GM19438 (cell line): ENCODE data around the gene FMNL2.

Experiments used
- ATAC-seq: cut with Tn5 transposase; IDR thresholded peaks from one replicate; pipeline ENCODE4 v1.9.1; 2021; ENCODE audit warnings: low read depth; ENCODE audit not compliant: unreplicated experiment

The FMNL2 gene

DNA sequence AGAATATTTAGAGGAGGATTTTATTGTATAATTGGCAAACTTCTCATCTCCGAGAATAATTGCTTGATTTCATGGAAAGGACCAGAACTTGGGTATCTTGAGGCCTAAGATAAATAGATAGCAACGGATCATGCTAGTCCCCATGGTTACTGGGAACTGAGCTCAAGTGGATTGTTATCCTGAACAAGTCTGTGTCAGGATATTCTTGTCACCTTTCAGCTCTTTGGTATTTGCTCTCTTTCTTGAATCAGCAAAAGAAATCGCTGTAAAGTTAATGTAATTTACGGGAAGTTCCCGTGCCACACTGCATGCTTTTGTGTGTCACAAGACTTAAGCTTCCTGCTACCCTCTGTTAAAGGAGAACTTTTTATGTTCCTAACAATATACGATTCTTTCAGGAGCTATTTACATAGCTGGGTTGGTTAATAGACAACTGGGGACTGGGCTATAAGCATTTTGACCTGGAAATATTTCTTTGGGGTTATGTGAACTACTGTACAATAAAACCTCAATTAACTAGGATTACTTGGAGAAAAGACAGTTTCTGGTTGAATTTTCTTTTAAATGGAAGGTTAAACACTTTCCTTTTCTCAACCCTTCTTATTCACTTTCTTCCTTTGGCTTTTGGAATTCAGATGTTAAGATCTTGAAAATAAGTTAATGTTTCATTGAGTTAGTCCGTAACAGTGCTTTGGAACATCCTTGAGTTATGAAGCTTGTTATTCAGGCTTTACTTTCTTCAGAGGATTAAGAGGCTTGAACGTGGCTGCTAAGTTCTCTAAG, 151.2 kb downstream of the FMNL2 start:
- no peak for ATAC-seq

DNA sequence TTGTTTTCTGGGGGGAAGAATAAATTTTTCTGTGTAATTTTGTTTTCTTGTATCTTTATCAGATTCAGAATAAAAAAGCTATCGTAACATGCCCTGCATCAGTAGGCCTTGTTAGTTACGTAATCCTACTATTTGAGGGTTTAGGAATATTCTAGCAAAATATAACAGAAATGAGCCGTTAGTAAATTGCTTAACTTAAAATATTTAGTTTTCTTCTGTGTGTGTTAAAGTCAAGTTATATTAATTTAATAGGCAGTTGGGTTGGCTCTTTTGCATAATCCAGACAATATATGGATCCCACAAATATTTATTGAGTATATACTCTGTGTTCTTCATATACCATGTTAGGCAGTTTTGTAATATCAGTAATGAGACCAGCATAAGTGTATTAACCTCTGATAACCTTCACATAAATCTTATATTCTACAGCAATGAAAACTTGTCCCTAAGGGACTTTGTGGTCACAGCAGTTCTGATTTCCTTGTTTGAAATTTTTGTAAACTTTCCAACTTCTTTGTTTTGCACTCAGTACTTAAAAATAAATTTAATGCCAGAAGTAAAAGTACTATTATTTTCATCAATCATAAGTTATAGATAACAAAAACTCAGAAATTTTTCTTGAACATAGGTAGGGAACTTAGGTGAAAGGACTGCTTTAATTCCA, 151.9 kb downstream of the FMNL2 start:
- ATAC-seq, result no peak

DNA sequence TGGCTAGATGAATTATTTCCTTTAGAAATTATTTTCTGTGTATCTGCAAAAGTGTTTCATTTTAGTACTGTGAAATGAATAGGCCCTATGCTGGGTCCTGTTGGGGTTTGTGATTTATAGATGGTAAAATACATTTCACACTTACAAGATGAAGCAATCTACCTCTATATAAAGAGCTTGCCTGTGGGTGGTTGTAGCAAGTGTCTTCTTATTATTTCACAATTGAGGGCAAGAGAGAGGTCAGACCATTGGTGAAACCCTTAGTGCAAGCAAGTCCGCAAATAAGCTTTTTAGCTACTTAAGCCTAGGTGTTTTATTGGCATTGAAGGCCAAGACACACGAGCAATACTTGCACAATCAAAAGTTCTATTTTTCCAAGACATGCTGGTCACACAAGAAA, 153.1 kb downstream of the FMNL2 start:
- no peak for ATAC-seq

DNA sequence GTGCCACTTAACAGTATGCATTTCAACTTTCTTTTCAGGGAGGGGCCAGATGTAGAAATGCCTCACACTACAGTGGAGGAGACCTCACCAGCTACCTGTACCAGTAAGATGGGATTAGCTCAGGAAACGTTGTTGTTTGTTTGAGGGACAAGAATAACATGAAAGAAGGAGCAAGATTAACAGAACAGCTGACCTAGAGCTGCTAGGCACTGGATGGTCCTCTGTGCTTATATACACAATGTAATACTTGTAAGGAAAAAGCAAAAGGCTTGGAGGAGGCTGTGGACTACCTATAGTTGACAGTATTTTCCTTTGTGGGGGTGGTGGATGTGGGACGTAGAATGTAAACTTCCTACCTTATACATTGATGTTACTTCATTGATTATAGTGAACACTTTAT, 154.4 kb downstream of the FMNL2 start:
- ATAC-seq, result no peak

DNA sequence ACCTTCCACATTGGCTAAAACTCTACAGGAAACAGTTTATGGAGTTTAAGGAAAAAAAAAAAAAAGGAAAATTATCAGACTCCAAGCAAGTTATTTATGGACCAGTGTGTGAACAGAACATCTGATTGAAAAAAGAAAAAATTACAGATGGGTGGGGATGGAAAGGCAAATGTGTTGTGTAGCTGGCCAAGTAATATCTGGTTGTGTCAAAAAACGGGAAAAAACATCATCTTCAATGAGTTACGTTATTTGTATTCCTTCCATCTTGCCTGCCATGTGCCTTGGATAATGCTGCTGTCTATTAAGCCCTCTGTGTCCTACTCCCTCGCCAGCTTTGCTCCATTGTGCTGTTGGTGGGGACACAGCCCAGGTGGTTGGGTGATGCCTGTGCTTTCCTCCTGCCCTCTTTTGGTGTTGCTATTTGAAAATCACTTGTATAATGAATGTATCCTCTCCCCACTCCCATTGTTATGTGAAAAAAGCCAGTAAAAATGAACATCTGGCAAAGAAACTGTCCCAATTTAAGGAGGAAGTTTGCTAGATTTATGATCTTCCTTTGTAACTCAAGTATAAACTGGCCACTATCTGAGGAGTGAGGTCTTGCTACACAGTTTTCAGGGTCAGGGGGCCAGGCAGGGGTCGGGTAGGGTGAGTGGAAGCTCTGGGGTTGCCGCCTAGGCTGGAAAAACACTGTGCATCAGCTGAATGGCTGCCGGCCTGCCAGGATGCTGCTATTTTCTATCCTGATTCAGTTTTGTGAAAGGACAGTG, 155.9 kb downstream of the FMNL2 start:
- no peak for ATAC-seq

DNA sequence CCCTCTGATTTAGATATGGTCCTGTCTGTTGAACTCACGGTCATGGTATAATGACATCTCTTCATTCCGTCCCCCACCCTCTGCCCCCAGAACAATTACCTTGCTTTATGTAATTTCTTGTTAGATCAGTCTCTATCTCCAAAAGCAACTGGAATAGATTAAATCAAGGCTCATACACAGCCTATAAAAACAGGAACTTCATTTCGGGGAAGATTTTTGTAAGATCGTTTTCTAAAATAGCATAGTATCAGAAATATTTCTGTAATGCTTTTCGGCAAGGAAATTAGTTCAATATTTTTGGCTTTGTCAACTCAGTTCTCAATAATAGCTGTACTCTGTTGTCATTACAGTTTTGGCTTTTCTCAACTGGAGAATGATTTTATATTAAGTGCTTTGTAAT, 157.2 kb downstream of the FMNL2 start:
- ATAC-seq, result no peak

DNA sequence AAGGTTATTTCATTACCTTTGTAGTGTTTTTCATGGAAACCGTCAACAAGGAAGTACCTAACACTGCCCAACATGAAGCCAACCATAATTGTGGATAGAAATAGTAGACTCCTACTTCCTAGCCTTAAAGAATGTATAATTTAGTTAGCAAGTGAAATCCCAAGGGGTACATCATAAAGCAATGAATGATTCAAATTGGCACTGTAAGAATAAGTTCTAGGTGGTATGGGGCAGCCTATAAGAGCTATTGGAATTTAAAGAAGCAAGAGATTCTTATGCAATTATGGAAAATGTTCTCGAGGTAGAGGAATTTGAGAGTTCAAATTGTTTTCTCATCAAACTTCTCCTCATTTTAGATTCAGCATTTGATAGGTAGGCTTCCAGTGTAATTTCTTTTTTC, 157.9 kb downstream of the FMNL2 start:
- no peak for ATAC-seq

DNA sequence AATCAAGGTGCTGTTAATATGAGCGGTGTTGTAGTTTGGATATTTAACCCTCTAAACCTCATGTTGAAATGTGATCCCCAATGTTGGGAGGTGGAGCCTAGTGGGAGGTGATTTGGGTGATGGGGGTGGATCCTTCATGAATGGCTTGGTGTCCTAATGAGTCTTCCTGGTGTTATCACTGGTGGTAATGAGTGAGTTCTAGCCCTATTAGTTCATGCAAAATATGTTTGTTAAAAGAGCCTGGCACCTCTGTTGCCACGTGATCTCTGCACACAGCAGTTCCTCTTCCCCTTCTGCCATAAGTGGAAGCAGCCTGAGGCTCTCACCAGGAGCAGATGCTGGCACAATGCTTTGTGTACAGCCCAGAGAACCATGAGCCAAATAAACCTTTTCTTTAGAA, 158.4 kb downstream of the FMNL2 start:
- no peak for ATAC-seq

DNA sequence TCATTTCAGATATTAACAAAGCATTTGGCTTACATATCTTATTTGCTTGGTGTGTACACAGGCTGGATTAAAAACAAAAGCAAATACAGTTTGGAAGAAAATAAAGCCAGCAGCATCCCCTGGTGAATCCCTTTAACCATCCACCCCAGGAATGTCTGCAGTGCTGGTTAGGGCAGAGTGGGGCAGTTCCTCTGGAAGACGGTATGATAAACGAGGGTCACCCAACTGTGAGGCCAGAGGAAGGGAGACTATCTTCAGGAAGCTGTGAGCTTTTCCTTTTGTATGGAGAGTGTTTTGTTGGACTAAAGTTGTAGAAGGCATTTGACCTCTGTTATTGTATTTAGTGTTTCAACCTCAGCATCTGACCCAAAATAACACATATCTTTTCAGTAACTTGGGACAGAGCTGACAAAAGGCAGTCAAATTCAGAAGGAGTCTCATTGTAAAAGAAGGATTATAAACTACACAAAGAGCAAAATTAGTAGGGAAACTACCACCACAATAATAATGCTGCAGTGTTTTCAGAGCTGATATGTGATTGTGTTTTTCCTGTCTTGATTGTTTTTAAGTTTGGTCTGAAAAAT, 159.1 kb downstream of the FMNL2 start:
- no peak for ATAC-seq

DNA sequence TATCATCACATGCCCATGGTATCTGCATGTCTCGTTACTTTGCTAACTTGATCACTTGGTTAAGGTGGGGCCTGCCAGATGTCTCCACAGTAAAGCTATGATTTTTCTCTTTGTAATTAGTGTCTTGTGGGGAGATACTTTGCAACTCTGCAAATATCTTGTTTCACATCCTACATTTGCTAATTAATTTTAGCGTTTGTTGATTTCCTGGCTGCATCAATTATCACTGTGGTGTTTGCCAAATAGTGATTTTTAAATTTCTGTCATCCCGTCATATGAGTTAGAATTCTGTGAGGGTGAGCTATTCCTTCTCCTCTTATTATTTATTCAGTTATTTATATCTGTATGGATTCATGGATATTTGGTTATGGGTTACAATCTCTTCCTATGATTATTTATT, 161.4 kb downstream of the FMNL2 start:
- ATAC-seq, result no peak

DNA sequence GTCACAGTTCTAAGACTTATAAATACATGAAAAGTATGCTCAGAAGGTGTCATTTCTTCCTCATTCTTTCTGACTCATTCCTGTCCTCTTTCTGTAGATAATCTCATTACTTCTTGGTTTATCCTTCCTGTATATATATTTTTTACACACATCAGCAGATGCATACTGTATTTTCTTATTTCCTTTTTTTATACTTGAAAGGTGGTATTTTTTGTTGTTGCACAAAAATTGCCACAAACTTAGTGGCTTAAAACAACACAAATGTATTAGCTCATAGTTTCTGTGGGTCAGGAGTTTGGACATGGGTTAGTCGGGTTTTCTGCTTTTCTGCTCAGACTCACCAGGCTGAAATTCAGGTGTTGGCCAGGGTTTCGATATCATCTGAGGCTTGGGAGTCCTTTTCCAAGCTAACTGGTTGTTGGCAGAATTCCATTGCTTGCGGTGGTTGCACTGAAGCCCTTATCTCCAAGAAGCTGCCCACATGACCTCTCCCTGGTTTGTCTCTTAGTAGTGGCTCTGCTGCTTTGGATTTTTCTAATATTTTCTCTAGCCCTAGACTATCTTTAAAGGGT, 162.6 kb downstream of the FMNL2 start:
- no peak for ATAC-seq

DNA sequence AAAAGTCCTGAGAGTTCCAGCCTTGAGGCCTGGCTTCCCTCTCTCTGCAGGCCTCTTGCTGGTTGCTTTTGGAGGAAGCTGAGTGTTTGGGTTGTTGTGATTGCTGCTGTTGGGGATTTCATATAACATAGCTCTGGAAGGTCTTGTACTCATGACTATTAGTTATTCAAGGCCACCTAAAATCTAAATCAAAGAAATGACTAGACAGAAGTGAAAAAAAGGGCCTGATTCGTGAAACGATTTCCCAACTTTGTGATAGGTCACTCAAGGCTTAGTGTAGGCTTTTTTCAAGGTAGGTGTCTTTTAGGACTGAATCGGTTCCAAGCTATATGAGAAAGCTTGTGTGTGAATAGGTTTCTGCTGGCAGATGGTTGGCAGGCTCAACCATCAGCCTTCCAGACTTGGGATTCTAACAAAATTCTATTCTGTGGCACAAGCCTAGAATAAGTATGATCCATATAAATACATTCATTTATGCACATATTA, 164.4 kb downstream of the FMNL2 start:
- no peak for ATAC-seq

DNA sequence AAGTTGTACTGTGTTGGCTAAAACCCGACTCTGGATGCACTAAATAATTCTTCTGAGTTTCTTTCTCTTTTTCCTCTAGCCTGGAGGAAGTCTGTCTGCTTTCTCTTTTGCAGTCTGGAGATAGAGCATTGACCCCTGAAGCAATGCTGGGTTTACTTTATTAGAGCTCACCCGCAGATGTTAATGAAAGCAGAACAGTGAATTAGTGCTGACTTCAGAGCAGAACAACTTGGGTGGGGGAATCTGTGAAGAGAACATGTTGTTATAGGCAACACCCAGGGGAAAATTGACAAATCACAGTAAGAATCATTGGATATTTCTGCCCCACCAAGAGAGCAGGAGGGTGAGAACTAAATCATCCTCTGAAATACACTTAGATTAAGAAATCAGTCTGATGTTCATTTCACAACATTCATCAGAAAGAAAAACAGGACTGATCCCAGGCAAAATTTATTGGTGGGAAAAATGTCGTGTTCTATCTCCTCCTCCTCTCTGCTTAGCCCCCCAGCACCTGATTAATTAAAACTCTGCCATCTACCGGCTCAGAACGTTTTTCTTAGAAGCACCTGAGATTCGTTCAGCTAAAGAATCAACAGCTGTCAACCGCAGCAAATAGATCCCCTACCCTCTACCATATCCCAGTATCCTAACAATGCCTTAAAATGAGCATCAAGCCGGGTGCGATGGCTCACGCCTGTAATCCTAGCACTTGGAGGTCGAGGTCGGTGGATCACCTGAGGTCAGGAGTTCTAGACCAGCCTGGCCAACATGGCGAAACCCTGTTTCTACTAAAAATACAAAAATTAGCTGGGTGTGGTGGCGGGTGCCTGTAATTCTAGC, 165.1 kb downstream of the FMNL2 start:
- no peak for ATAC-seq

DNA sequence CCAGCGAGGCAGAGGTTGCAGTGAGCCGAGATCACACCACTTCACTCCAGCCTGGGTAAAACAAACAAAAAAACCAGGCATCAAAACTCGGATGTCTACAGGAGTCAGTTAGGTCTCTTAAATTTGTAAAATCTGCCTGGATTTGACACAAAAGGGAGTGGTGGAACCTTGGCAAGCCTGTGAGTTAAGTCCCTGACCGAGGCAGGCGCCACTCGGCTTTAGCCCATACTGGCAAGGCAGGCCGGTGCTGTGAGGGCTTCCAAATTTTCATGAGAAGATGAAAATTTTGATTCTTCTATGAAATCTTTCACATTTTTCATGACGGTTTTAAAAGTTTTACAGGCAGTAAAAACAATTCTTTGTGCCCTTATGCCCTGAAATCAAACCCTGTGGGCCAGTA, 165.8 kb downstream of the FMNL2 start:
- ATAC-seq, result no peak

DNA sequence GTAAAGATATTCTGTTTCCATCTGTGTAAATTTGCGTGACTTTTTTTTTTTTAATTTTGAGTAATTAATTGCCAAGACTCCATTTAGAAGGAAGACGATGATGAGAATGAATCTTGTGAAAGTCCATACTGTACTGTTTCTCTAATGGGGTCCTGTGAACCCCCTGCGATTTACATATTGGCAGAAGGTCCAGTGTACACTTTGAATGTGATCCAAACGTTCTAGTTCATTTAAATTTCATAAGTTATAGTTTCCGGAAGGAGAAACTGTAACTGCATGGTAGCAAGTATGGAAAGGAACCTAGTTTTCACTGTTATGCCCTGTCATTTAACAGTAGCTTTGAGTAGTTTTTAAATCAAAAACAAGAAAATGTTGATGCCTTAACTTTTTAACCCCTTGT, 166.7 kb downstream of the FMNL2 start:
- ATAC-seq, result no peak

DNA sequence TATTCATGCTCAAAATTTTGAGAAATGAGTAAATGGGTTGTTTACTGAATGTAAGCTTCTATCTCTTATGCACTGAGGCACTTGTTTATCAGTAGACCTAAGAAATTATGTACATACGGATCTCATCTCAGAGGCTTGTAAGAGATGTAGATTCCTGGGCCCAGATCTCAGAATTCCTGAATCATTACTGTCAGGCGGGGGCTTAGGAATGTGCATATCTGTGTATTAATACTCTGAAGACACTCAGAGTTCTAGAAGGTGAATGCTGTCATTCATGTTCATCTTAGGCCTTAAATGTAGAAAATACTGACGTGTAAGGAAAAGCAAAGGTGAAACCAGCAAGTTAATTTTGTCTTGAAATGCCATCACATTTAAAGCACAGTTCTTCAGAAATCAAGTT, 169.6 kb downstream of the FMNL2 start:
- ATAC-seq, result no peak

DNA sequence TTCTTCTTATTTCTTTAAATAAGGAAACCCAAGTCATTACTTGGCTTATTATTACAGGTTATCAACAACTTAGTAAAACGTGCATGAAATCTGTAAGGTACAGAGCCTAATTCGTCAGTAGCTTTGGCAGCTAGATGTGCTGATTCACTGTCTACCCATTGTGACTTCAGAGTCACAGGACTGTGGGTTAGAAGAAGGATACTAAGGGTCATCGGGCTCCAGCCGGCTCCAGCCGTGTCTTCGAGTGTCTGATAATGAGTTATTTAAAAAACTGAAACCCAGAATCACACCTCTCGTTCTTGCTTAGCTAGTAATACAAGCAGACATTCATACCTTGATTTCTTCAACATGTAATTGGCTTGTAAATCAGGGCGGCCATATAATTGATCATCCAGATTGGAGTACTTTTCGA, 170.5 kb downstream of the FMNL2 start:
- ATAC-seq, result no peak

DNA sequence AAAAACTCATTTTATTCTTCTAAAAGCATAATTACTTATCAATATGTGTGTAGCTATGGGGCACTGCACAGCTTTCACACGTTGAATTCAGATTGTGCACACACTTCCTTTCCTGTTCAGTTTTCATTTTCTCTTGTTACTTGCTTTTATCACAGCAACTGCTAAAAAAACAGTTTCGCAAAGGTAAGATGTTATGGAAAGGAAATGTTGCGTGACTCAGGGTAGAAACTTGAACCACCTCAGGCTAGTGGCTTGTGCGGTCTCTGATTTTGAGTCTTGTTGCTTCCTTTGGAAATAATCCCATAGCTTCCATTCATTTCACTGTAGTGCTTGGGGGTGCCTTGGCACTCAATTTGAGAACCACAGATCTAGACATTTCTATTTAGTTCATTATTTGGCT, 171.9 kb downstream of the FMNL2 start:
- ATAC-seq, result no peak

DNA sequence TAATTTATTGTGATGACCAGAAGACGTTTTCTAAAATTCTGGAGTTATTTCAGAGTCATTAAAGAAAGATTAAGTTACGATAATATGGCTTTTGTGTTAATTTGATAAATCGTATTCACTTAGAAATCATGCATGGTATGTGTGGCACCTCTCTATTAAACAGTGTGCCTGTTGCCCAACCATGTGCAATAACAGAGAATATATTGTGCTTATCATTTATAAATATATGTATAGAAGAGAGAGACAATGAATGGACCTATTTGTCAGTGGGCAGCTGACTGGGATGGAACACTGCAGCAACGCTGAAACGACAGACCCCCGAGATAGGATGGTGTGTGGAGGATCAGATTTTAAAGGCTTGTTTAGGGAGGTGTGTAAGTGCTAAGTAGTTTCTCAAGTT, 172.9 kb downstream of the FMNL2 start:
- ATAC-seq, result no peak

DNA sequence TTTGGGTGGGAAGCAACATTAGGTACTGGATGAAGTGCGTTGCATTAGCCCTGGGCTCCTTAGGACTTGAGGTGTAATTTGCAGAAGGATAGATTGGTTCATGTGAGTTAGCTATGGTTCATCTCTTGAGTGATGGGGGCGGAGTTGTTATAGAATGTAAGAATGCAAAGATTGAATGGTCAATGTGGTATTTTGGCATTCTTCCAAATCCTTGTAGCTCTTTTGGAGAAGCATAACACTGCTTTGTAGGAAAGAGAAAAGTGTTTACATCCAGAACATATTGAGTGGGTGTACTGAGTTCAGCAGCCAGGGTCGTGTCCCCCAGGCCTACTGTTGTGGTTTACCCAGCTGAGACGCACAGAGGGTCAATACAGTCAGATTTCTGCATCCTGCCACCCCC, 173.5 kb downstream of the FMNL2 start:
- ATAC-seq, result no peak
